GM19035 (cell line): Measurements from ENCODE around the gene UST.
"Not testable (repeated sequence)": the region's sequence is repeated elsewhere in the genome, so short reads cannot be mapped to it uniquely, and the experiment has no call there.

ENCODE experiments used
- ATAC-seq: cut with Tn5 transposase; IDR thresholded peaks from one replicate; pipeline ENCODE4 v1.9.1; 2021; ENCODE audit not compliant: unreplicated experiment

Gene UST

DNA sequence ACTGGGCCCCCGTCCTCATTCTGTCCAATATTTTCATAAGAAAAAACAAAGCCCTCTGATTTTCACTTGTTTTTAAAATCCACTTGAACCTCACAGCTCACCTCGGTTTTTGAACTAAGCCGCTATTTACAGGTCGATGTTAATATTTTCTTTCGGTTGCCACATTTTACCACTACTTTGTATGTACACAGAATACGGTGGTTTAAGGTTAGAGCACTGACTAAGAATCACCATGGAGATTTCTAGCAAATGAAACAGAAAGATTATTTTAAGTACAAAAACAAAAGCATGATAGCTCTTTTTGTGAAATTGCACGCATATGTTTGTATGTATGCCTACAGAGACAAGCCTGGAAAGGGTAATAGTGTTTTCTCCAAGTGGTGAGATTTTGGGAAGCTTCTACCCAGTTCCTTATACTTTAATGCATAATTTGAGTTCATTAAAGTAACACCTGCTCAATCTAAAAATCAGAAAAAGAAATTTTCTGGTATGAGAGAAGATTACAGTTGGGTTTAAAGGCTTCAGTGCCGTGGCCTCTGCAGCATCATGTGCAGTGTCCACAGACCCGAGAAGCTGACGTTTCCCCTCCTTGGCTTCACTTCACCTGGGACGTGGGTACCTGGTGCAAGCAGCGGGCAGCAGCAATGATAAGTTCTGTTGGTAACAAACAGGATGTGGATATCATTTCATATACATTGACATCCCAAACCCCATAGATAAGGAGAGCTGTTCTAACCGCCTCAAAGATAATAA lies 144.0 kb downstream of the UST start:
- no peak for ATAC-seq

DNA sequence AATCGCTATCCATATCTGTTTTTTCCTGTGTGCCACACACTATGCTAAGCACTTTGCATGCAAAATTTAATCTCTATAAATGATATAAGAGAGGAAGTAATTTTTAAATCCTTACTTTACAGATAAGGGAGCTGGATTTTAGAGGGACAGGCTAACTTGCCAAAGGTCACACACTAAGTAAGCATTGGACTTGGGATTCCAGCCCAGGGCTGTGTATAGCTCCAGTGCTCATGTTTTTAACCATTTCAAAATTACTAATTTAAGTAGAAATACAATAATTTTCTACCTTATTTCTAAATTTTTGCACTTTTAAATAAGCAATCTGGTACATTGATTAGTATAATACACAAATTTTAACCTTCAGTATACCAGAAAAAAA lies 144.6 kb downstream of the UST start:
- no peak for ATAC-seq

DNA sequence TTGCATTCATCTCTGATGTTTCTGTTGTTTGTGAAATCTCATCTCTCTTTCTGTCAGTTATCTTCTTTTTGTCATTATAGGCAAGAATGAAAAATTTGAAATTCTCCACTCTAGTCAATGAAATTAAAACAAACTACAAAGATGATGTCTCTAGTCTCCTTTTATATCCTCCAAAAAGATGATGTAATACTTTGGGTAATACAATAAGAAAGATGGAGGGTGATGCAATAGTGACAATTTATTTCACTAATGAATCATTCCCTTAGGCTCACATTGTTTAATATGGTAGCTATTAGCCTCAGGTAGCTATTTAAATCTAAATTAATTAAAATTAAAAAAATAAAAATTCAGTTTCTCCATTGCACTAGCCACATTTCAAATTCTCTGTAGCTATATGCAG lies 145.4 kb downstream of the UST start:
- ATAC-seq: no peak

DNA sequence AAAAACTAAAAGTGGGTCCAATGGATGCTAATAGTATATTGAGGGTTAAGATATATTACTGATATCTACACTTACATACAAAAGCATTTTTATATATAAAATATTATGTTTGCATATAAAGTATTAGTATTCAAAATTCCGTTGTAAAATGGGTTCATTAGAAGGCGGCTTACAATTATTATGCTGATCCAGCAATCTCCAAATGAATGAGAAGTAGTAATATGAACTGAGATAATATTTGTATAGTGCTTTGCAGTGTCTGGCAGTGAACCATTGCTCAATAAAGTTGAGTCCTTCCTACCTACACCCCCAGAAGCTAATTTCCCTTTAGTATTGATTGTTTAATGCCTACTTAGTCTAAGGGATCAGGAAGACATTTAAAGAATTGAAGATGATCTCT lies 146.2 kb downstream of the UST start:
- no peak for ATAC-seq

DNA sequence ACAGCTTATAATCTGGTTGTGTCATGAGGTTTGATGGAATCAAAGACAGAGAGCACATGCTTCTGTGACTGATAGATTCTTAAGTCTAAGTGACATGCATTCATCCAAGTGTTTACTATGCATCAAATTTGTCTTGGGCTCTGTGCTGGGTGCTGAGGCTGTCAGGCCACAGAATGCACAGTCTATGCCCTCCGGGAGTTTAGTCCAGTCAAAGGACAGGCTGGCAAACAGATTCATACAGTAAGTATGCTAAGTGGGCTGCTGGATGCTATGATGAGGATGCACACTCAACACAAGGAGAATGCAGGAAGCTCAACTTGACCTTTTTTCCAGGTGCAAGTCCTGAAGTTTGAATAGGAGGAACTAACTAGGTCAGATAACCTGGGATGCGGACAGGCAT lies 146.7 kb downstream of the UST start:
- no peak for ATAC-seq

DNA sequence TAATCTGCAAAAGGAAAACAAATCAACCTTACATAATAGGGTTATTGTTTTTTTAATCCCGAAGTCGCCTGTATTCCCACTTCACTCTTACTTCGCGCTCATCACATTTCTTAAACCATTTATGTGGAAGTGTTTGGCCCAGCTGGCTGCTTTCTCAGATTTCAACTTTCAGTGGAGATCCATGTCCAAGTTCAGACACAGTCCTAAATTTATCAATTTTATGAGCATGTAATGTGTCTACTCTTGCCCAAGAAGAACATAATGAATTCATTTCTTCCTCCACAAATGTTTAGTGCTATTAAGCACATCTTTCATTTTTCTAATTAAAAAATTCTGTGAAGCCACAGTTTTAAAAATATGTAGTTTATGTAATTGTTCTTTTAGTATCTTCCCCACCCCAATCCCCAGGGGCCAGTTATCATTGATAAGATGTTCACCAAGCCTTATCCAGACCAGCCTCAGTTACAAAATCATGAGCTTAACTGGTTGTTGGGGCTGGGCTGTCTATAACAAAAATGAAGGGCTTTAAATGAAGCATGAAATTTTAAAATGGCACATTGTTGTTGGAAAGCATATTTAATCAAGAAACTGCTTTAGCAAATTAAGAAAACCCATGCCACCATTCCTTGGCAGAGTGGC lies 151.7 kb downstream of the UST start:
- no peak for ATAC-seq

DNA sequence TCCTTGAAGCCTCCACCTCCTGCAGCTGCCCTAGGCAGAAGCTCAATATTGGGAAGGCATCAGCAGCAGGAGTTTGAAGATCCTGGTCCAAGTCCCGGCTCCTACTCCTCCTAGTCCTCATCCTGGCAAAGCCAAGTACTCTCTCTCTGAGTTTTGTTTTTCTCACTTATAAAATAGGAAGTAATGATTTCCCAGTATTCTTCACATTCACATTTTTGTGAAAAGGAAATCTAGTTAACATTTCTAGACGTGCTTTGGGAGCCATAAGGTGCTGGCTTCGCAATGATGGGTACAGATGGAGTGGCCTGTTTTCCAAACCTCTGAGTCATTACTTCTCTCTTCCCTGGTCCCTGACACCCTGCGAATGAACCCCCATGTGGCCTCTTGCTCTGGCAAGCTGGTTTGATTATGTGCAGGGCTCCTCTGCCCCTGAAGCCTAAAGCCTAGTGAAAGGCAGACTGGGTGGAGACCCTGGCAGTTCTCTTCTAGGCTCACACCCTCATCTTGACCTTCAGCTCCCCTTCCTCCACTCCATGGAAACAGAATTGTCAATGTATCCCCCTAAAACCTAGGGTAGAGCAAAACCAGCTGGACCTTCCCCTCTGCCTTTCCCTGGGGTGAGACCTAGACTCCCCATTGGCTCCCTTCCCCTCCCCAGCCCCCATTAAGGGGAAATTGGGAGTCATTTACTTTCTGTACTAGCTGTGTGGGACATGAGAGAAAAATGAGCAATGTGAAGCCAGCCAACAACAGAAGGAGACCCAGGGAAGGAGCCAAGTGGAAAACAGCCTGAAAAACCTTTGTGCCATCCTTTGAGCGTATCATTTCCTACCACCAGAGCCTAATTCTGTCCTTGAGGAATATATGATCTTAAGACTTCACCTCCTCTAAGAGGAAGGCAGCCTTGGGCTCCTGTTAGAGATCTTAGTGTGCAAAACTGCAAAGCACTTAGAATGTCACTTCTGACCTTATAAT lies 158.4 kb downstream of the UST start:
- no peak for ATAC-seq

DNA sequence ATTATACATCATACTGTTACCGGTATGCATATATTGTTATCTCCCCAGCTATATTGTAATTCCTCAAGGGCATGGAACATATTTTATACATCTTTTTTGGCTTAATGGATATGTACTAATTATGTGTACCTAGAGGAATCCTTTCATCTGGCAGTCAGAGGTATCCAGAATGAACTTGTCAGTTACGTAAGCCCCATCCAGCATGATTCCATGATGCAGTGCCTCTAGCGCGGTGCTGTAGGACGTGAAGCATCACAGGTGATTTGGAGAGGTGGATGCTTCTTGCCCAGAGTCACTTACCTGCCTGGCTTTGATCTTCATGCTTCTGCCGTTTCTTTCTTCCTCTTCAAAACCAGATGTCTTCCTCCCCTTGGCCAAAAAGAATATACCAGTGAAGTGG lies 159.1 kb downstream of the UST start:
- ATAC-seq: no peak

DNA sequence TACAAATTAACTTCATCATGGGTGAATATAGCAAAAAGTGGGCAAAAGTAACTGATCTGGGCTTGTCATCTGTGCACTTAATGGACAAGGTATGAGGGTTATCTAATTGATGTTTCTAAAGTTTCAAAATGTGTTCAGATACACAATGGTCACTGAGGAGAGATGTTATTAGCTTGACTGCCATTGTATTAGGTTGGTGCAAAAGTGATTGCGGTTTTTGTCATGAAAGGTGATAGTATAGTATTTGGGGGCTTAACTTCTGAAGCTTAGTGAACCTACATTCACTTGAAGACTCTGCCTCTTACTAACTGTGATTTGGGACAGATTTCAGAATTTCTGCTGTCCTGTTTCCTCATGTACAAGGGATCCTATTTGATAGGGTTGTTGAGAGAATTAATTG lies 159.6 kb downstream of the UST start:
- ATAC-seq: no peak

GRCh38 chr6:148907573-148907972 lies 160.7 kb downstream of the UST start:
- ATAC-seq: no peak

DNA sequence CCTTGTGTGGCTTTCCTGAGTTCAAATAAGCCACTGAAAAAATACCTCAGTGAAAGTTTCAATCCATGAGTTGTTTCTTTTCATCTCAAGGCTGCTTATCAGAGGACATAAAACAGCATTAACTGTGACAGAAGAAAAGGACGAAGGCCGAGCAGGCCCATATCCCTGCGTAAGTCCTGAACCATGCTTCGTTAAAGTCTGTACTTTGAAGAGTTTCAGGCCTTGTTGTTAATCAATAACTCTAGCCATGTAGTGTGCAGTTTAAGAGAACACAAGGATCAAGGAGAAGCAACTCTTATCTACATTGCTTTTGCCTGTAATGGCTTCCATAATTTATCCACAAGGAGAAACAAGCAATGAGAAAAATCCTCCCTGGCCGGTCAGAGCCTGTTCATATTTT lies 165.4 kb downstream of the UST start:
- no peak for ATAC-seq

- no peak for ATAC-seq
Observed at GRCh38 chr6:148915810-148916209, 169.0 kb downstream of the UST start.

- not testable (repeated sequence) for ATAC-seq
Observed at GRCh38 chr6:148916485-148916884, 169.7 kb downstream of the UST start.

GRCh38 chr6:148924226-148925012 lies 177.6 kb downstream of the UST start:
- no peak for ATAC-seq

- ATAC-seq: no peak
Observed at GRCh38 chr6:148925701-148926100, 178.9 kb downstream of the UST start.

- no peak for ATAC-seq
Observed at GRCh38 chr6:148926478-148926877, 179.6 kb downstream of the UST start.

GRCh38 chr6:148927586-148927985 lies 180.8 kb downstream of the UST start:
- no peak for ATAC-seq

- ATAC-seq: no peak
Observed at GRCh38 chr6:148928811-148929210, 182.0 kb downstream of the UST start.

GRCh38 chr6:148932208-148932607 lies 185.4 kb downstream of the UST start:
- no peak for ATAC-seq

DNA sequence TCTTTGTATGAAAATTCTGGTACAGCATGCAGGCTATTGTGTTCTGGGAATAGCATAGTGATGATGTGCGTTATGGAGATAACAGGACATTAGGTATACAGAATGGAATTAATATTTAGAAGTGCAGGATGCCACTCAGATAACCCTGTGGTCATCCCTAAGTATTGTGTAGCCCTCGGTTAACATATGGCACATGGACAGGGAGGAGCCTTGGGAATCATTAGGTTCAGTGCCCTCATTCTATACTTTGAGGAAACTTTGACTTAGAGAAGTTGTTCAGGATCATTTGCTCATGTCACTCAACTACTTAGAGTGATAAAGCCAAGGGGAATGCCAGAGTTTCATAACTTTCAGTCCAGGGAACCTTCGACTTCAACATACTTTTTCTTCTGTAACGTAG lies 185.9 kb downstream of the UST start:
- no peak for ATAC-seq

GRCh38 chr6:148934539-148934938 lies 187.7 kb downstream of the UST start:
- no peak for ATAC-seq
